Lower leg skin (tissue), 4 donors: ENCODE measurements around the gene PHGDH. TPM values are rescaled to one million over a fixed set of nuclear protein-coding genes. Genes with fewer than 3 reads are reported as not detected.

ENCODE experiments used
- DNase-seq, 2 donors: peaks; one replicate each; pipeline ENCODE4 v3.0.0-alpha.2; 2019; ENCODE audit warnings: low spot score in 2 of 2
- H3K4me3 ChIP-seq: fragments of 200-600 bp; sonication (generic); 2 replicates; pipeline ENCODE4 v1.5.1; 2017; ENCODE audit warnings: mild to moderate bottlenecking, low read depth; ENCODE audit not compliant: poor library complexity, severe bottlenecking
- POLR2A ChIP-seq, 2 donors: fragments of 450-650 bp; IDR thresholded peaks; one replicate each; pipeline ENCODE4 v1.6.1; 2016 to 2017; ENCODE audit warnings: antibody characterized with exemption in 2 of 2, mild to moderate bottlenecking in 1 of 2, moderate library complexity in 1 of 2
- WGBS, 2 donors: methylation state at CpG; one replicate each; pipeline ENCODE4 v1.1.5; 2018; 5-methylcytosine and 5-hydroxymethylcytosine counted together
- intact Hi-C: fragments of 100-400 bp; cut with DNase I; formaldehyde crosslinking; loops from one replicate; pipeline ENCODE4 v1.15.0; 2023; ENCODE audit warnings: low total_unique reads
- total RNA-seq, 4 donors: library from RNA; depleted of rRNA; stranded (reverse); fragments of >200 nt; gene quantifications; one replicate each; pipeline ENCODE4 v1.1.0, GENCODE V29; 2016
- TF ChIP-seq, protein P1 (sequence below), 3 donors: fragments of 450-650 bp; IDR thresholded peaks; one replicate each; pipeline ENCODE4 v1.5.1; 2016; ENCODE audit warnings: antibody characterized with exemption in 3 of 3, mild to moderate bottlenecking in 3 of 3, moderate library complexity in 2 of 3

The PHGDH gene
- total RNA-seq, 4 donors from 2014 or later: 55.1 to 94.2 (median 73.5) TPM

DNA sequence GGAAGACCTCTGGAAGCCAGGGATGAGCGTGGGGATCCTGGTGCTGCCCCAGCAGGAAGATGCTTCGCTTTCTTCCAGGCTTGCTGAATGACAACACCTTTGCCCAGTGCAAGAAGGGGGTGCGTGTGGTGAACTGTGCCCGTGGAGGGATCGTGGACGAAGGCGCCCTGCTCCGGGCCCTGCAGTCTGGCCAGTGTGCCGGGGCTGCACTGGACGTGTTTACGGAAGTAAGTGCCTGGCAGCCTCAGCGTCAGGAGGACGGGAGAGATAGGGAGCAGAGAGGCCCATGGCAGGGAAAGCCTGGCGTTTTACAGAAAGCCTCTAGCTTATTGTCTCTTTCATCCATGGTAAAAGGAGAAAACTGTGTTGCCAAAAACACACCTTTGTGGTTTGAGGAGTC is 23.5 kb downstream of the PHGDH start:
- no peak overlapping the region for H3K4me3 ChIP-seq
- no peak for DNase-seq
- TF ChIP-seq POLR2A (IDR thresholded peaks at IDR 0.05): no peak
- TF ChIP-seq, protein P1, sequence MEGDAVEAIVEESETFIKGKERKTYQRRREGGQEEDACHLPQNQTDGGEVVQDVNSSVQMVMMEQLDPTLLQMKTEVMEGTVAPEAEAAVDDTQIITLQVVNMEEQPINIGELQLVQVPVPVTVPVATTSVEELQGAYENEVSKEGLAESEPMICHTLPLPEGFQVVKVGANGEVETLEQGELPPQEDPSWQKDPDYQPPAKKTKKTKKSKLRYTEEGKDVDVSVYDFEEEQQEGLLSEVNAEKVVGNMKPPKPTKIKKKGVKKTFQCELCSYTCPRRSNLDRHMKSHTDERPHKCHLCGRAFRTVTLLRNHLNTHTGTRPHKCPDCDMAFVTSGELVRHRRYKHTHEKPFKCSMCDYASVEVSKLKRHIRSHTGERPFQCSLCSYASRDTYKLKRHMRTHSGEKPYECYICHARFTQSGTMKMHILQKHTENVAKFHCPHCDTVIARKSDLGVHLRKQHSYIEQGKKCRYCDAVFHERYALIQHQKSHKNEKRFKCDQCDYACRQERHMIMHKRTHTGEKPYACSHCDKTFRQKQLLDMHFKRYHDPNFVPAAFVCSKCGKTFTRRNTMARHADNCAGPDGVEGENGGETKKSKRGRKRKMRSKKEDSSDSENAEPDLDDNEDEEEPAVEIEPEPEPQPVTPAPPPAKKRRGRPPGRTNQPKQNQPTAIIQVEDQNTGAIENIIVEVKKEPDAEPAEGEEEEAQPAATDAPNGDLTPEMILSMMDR (IDR thresholded peaks at IDR 0.05): no peak
- intact Hi-C loops: no loop called here
- 86 to 91% methylated on average over 14 of the region's 14 CpGs for WGBS, 2 donors

DNA sequence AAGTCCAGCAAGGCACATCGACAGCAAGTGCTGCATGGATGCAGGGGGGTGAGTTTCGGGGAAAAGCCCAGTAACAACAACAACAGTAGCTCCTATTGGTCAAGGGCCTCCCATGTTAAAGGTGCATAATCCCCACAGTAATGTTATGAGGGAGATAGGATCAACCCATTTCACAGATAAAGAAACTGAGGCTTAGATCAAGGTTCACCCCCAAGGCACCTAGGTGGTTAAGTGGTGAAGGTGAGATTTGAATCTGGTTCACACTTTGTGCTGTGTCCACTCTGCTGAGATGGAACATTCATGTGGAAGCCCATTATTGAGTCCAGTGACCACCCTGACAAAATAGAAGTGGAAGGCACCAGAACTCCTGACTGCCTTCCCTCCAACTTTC is 24.9 kb downstream of the PHGDH start:
- DNase-seq: no peak
- WGBS, 2 donors: 91 to 97% methylated on average over 2 of the region's 2 CpGs
- intact Hi-C loops: no loop called here
- TF ChIP-seq, protein P1 (IDR thresholded peaks at IDR 0.05): no peak
- TF ChIP-seq POLR2A (IDR thresholded peaks at IDR 0.05): no peak
- no peak overlapping the region for H3K4me3 ChIP-seq

DNA sequence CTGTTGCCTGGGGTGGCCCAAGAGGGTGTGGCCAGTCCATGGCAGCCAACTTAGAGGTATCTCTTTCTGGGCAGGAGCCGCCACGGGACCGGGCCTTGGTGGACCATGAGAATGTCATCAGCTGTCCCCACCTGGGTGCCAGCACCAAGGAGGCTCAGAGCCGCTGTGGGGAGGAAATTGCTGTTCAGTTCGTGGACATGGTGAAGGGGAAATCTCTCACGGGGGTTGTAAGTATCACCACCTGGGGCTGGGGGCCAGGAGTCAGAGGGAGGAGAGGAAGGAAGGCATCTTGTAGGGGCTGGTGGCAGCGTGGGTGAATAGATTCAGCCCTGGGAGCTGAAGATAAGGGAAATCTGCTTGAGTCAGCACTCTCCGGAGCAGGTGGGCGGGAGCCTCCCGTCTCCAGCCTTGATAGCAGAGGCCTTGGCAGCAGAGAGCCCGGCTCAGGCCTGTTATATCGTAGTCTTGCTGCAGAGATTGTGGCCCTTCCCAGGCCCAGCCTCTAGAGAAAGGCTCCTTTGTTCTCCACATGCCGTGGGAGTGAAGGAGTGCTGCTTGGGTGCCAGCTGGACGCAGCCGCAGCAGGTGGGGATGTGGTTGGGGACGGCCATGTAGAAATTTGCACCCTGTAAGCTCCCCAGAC is 25.4 kb downstream of the PHGDH start:
- TF ChIP-seq POLR2A (IDR thresholded peaks at IDR 0.05): no peak
- TF ChIP-seq, protein P1 (IDR thresholded peaks at IDR 0.05): no peak
- WGBS, 2 donors: 55 to 64% methylated on average over 16 of the region's 16 CpGs
- H3K4me3 ChIP-seq: no peak overlapping the region
- intact Hi-C loops: no loop called here
- no peak for DNase-seq

DNA sequence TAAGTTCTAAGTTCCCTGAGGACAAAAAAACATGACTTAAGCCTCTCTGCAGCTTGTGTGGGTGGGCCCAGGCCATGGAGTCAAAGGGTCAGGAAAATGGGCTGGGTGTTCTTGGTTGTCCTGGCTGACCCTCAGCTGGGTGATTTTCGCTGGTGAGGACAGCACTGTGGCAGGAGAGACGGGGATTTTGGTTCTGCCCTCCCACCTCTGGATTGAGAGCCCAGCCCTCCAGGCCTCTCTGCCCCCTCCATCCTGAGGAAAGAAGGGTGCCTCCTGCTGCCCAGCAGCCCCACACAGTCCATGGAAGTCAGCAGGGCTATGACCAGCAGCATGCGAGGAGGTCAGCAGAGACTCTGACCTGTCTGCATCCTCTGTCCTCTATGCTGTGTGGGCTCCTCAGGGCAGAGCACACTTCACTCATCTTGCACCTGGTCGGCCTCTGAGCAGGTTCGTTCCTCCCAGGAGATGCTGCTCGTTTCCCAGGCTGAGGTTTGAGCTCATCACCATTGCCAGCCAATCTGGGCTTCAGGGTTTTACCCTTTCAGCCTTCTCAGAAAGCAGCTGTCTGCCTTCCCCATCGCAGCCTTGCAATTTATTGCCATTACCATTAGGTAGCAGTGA is 26.5 kb downstream of the PHGDH start:
- WGBS, 2 donors: 79% methylated on average over 7 of the region's 7 CpGs
- no peak overlapping the region for H3K4me3 ChIP-seq
- no peak for TF ChIP-seq POLR2A (IDR thresholded peaks at IDR 0.05)
- TF ChIP-seq, protein P1 (IDR thresholded peaks at IDR 0.05): no peak
- intact Hi-C loops: no loop called here
- no peak for DNase-seq

DNA sequence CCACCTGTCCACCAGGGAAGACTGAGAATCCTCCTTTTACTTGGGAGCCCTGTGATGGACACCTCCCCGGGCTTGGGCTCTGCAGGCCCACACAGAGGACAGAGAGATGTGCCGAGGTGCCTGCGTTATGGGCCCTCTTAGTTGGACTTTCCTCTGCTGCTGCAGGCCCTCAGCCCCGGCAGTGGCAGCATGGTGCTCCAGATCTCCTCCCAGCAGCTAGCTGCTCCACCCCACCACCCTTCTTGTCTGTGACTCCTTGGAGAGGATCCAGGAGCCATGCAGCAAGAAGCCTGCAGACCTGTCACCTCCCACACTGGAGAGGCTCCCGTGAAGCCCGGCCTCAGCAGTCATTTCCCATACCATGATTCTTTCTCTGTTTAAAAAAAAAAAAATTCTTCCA is 27.4 kb downstream of the PHGDH start:
- no peak for TF ChIP-seq POLR2A (IDR thresholded peaks at IDR 0.05)
- no peak for DNase-seq
- intact Hi-C loops: no loop called here
- no peak overlapping the region for H3K4me3 ChIP-seq
- 69 to 75% methylated on average over 6 of the region's 6 CpGs for WGBS, 2 donors

DNA sequence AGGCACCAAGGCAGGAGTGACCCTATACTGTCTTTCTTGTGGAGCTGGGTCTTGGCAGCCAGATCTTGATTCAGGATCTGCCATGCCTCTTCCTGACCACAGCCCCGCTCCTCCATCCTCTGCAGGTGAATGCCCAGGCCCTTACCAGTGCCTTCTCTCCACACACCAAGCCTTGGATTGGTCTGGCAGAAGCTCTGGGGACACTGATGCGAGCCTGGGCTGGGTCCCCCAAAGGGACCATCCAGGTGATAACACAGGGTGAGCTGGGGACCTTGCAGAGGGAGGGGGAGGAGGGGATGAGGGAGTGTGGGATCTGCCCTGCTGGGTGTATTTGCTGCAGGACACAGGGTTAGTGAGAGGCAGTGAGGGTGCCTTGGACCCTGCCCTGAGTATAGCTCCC is 28.5 kb downstream of the PHGDH start:
- intact Hi-C loops: loop anchor here (10.0 kb wide), 1 partner anchor 205 kb away; no protein-coding TSS in a partner anchor
- no peak for DNase-seq
- WGBS, 2 donors: 100% methylated on average over 2 of the region's 2 CpGs

More for the DNA sequence above, 28.5 kb downstream of the PHGDH start:
- H3K4me3 ChIP-seq: no peak overlapping the region
- no peak for TF ChIP-seq POLR2A (IDR thresholded peaks at IDR 0.05)
- TF ChIP-seq, protein P1 (IDR thresholded peaks at IDR 0.05): no peak
